Nasal cavity respiratory epithelium epithelial cell of viscerocranial mucosa (primary cell): Measurements from ENCODE around the gene FAM47B. TPM values are rescaled to one million over a fixed set of nuclear protein-coding genes. Genes with fewer than 3 reads are reported as not detected.

Experiments
- total RNA-seq: library from RNA; depleted of rRNA; stranded (reverse); fragments of >200 nt; gene quantifications from 2 replicates; pipeline ENCODE4 v1.2.3, GENCODE V29; 2014

The FAM47B gene
- total RNA-seq = not detected in 2 replicates

GRCh38 chrX:34942496-34942895 lies at the start of gene FAM47B:
Gene FAM47B (plus strand): TSS chrX:34942796. CDS start chrX:34942832, 36 bp downstream.

